NCI-H2029 (cell line): ENCODE results near the gene IL1RAP.
"Not testable (repeated sequence)": the region's sequence is repeated elsewhere in the genome, so short reads cannot be mapped to it uniquely, and the experiment has no call there.

Experiments
- DNase-seq: peaks from one replicate; lab custom pipeline; 2025; lab: John Stamatoyannopoulos, UW

The IL1RAP gene, protein sequence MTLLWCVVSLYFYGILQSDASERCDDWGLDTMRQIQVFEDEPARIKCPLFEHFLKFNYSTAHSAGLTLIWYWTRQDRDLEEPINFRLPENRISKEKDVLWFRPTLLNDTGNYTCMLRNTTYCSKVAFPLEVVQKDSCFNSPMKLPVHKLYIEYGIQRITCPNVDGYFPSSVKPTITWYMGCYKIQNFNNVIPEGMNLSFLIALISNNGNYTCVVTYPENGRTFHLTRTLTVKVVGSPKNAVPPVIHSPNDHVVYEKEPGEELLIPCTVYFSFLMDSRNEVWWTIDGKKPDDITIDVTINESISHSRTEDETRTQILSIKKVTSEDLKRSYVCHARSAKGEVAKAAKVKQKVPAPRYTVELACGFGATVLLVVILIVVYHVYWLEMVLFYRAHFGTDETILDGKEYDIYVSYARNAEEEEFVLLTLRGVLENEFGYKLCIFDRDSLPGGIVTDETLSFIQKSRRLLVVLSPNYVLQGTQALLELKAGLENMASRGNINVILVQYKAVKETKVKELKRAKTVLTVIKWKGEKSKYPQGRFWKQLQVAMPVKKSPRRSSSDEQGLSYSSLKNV

DNA sequence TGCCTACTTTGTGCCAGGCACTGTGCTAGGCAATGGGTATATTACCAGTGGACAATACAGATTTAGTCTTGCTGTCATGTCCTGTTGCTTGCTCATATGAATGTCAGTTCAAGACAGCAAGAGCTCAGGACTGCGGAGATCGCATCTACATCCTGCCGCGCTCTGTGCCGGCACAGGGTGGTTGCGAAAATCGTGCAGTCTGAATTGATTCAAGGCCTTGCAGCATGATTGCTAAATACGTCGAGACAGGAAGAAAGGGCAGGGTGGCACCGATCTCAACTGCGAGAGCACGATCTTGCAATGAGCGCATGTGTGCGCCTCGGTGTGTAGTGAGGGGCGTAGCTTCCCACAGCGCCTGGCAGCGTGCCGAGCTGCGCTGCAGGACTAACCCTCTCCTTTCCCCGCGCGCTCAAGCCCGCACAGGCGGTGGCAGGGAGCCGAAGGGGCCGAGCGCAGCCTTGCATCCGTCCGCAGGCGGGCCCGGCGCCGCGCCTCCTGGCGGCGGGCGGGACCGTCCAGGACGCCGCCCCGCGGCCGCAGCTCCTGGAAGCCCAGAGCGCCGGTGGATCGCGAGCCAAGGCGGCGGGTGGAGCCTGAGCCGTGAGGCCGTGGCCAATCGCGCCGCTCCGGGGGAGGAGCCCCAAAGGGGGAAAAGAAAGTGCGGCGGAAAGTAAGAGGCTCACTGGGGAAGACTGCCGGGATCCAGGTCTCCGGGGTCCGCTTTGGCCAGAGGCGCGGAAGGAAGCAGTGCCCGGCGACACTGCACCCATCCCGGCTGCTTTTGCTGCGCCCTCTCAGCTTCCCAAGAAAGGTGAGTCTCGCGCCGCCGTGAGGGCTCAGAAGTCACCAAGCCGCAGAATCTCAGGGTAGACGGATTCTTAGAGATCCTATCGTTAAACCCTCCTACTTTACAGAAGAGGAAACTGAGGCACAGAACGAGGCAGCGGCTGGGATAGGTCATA is at the start of gene IL1RAP:
IL1RAP (plus strand) TSS at position 677 of the 962 bp plus-strand sequence. CDS start 50,205 bp downstream, outside the sequence.
- peak; percentile 41 for DNase-seq

DNA sequence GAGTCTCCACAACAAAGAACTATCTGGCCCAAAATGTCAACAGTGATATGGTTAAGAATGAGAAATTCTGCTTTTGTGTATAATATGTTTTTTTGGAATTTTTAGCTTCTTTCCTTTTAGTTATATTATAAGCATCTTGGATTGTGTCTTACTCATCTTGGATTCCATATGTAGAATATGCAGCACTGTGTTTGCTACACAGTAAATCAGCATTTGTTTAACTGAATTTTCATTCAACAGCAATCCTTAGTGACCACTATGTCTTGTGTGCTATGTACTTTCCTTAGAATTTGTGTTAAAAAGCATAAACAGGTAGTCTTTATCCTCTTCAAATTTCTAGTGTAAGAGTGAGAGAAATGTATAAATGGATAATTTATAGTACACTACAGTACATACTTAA is 46.0 kb upstream of the IL1RAP start:
- DNase-seq = no peak

DNA sequence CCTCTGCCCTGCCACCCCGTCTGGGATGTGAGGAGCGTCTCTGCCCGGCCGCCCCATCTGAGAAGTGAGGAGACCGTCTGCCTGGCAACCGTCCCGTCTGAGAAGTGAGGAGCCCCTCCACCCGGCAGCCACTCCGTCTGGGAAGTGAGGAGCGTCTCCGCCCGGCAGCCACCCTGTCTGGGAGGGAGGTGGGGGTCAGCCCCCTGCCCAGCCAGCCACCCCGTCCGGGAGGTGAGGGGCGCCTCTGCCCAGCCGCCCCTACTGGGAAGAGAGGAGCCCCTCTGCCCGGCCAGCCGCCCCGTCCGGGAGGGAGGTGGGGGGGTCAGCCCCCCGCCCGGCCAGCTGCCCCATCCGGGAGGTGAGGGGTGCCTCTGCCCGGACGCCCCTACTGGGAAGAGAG is 40.6 kb upstream of the IL1RAP start:
- DNase-seq = not testable (repeated sequence)

DNA sequence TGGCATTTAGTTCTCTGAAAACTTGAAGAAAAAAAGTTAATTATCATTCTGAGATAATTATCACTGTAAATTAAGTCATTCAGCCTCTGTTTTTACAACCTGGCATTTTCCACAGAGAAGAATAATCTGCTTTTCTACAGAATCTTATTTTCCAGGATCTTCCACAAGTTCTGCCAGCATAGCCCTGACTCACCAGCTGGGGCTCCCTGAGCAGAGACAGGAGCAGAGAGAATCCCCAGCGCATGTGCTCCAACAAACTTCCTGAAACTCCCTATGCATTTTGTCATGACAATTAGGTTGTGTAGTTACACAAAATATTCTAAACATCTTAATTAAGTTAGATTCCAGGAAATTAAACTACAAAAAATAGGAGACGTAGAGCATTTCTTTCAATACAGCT is 32.1 kb upstream of the IL1RAP start:
- no peak for DNase-seq

DNA sequence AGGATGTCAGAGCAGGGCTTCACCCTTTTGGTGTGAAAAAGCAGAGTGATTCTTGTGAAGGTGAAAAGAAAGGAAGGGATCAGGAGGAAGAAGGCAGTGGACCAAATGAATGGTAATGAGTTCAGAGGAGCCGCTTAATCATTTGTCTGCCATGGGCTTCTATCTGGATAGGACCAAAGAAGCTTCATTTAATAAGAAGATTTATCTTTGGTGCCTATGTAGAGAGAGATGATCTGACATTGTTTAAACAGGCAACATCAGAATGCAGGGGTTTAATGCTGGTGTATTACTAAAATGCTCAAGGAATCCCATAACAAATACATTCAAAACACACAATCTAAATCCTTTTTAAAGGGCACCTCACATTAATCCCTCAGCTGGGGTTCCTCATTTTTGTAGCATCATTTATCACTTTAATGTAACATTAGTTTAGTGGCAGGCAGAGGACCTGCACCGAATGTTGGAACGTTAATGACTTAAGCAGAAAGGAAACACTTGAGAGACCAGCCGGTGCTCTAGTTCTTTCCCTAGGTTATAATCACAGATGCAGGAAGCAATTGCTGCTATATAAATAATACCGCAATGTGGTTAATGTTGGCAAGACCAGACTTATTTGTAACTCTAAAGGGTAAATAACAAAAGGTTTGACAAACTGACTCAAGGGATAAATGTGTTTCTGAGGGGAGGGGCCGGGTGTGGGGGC is 27.9 kb upstream of the IL1RAP start:
- no peak for DNase-seq

DNA sequence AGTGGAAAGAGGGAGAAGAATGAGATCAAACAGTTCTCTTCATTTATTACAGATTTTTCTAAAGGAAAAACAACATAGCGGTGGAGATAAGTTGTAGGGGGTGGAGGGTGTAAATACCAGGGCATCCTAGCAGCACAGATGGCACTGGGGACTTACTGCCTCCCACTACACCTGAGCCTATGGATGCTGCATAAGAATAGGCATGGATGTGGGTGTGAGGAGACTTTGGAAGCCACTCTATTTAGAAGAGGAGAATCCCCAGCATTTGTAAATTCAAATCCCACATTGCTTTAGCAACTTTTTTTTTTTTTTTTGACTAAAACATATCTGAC is 27.4 kb upstream of the IL1RAP start:
- no peak for DNase-seq

DNA sequence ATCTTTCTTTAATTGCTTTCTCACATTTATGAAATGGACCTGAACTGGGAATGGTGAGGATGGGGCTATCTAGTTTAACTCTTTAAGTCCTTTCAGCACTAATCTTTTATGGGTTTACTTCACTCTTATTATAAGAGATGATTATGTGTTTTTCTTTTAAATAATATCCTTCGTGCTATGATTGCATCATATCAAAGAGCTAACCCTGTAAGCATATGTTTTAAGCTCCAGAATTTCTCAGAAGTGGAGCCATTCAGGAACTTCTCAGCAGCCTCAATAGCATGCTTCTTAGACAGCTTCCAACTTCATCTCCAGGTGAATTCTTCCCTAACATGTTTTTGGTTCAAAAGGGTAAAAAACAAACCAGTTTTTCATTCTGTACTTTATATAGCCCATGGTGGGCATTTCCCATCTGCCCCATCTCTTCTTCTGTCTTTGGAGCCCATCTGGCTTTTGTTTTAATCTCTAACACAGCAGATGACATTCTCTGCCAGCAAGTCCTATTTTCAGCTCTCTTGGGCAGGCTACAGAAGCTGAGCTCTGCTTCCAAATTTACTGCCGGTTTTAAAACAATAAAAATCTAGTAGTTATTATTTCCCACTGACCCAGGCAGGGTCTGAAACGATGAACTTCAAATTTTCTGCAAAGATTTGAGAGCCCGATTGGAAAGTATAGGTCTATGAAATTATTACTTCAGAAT is 26.8 kb upstream of the IL1RAP start:
- no peak for DNase-seq

DNA sequence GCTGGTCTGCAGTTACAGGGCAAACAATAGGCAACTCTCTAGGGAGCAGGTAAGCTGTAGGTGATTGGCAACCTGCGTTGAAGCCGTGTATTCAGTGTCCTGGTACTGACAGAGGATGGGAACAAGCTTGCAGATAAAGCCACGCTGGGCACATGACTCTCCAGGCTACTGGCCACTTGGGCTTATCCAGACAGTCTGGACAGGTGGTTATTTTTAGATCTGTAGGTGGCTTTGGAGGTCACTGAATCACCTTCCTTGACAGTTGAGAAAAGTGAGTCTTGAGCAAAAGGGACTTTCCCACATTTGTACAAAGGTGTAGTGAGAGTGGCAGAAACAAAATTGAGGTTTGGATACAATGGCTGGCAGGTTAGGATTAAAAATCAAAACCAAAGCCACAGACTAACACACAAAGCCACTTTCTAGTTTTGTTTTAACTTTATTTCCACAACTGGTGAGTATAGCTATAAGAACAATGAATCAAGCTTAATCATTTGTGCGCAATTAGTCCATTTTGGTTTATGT is 22.3 kb upstream of the IL1RAP start:
- no peak for DNase-seq

DNA sequence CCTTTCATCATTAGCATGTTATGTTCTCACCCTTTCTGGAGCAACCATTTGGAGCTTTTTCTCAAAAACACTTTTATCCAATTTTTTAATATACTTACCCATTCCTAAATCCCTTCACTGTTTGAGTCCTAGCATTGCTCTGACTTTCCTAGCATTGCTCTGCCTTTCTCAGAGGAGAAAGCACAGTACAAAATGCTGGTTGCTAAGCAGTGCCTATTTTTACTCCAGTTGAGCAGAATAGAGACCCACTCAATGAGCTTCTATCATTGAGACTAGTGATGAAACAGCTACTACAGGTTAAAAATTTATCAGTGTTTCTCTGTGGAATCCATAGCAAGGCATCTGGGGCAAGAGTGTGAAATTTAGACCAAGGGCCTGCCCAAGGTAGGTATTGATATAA is 21.8 kb upstream of the IL1RAP start:
- DNase-seq = no peak

DNA sequence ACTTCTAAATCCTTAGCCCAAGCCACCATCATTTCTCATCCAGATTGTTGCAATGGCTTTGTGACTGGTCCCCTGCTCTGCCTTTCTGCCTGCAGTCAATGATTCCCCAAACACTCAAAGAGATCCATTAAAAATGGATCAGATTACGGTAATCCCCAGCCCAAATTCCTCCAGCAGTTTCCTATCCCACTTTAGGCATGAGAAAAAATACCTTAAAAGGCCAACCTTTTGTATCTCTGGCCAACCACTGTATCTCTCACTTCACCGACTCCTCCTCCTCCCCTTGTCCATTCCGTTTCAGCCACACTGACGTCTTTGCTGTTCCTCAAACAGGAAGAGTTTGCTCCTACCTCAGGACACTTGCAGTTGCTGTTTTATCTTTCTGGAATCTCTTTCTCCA is 20.9 kb upstream of the IL1RAP start:
- DNase-seq = no peak

DNA sequence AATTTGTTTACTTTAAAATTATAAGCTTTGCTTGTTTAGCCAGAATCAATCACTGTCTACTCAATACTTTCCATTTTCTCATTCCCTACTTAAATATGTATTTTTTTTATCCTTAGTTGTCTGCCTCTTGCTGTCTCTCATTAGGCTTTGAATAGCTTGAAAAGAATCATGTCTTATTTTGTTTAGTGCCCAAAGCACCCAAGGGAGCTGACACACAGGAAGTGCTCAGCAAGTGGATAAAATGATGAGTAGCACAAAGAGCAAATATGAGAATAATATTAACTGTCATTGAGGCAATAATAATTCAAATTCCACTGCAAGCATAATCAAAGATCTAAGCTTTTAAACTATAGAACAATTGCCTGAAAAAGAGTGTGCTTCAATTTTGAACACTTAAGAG is 19.0 kb upstream of the IL1RAP start:
- no peak for DNase-seq

DNA sequence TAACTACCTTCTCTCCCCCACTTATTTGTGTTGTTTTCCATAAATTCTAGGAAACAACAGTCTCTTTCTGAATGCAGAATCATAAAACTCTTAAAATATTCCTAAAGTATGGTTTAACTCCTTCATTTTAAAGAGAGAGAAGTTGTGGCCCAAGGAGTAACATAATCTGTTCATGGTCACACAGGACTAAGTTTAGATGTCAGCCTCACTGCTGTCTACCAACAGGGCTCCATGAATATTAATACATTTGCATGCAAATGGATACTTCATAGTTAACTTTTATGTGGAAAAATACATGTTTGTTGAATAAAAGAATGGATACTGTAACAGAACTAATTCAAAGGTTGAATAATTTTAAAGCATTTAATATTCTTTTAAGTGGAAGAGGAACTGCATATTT is 18.5 kb upstream of the IL1RAP start:
- no peak for DNase-seq

DNA sequence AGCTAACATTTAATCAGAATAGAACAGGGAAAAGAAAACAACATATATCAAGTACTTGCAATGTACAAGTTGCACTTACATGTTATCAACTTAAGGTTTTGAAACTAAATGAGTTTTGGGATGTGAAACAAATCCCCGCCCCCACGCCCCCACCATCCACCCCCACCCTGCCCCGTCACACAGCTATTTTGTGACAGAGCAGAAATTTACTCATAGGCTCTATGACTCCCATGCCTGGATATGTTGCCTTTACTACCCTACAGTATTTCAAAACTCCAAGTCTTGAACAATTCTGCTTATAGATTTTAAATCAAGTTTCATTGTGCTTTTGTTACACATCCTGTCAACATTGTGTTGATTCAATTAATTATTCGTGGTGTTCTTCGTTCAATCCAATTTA is 18.1 kb upstream of the IL1RAP start:
- DNase-seq = no peak

DNA sequence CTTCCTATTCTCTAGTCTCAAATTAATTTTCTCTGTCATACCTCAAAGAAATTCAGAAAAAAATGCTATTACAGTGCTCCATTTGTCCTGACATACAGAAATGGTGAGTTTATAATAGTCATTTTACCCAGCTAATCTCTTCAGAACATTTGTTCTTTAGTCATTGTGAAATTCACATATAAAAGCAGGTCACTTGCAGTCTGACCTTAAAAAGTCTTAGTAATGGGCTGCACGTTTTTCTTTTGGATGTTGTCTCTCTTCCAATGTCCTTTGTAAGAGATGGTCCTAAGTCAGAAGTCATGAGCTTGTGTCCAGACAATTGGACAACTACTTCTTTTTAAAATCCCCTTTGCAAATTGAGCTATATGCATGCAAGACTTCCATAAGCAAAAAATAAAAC is 17.0 kb upstream of the IL1RAP start:
- no peak for DNase-seq

DNA sequence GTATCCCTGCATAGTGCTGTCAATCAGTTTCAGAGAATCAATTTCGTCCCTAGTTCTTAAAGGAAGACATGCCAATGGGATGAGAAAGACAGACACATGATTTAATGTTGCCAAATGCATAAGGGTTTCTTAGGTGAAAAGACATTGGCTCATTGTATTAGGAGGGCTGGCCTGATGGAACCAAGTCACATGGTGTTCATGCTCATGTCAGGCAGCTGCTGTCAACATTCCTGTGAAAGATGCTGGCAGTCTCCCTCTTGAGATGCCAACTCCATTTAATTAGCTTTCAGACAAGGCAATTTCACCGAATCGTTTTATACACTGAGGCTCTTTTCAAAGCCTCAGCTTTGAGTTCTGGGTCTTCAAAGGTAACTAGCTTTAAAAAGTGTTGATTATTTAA is 16.1 kb upstream of the IL1RAP start:
- no peak for DNase-seq

DNA sequence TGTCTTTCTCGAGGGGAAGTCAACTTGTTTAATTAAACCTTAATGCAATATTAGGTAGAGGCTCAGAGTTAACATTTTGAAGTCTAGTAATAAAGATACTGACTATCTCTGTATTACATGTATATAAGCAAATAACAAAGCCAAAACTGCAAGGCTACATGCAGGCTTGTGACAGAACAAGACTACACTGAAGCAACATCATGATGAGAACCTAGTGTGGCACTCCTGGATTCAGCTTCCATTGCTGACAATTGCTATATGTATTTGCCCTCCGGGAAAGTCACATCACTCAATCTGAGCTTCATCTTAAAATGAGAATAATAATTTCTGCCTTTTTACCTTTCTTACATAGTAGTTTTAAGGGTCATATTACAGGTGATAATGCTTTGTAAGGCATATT is 15.6 kb upstream of the IL1RAP start:
- no peak for DNase-seq

DNA sequence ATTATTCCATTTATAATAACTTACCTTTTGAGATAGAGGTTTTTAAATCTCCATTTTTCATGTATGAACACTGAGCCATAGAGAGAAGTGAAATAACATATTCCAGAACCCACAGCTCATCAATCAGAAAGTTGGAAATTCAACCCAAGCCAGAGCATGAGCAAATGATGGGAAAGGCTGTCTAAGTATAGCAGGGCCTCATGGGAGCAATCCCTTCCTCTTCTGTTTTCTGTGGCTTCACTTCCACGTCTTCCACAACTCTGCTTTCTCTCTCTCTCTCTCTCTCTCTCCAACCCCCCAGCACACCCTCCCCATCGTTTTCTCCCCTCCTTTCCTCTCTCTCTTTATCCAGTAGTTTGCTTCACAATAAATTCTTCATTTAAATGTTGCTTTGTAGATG is 14.8 kb upstream of the IL1RAP start:
- no peak for DNase-seq

DNA sequence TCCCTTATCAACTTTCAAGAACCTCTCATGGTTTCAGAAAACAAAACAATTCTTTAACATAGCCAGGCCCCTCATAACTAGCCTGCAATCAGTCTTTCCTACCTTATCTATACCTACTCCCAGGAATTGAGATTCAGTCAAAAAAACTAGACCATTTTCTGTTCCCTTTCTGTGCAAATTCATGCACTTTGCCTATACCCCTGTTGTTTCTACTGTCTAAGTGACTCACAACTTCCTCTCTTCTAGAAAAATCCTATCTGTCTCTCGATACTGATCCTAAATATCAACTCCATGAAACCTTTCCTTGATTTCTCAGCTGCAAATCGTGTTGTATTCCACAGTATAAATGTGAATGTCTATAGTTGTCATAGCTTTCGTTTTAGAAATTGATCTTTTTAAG is 10.9 kb upstream of the IL1RAP start:
- no peak for DNase-seq

DNA sequence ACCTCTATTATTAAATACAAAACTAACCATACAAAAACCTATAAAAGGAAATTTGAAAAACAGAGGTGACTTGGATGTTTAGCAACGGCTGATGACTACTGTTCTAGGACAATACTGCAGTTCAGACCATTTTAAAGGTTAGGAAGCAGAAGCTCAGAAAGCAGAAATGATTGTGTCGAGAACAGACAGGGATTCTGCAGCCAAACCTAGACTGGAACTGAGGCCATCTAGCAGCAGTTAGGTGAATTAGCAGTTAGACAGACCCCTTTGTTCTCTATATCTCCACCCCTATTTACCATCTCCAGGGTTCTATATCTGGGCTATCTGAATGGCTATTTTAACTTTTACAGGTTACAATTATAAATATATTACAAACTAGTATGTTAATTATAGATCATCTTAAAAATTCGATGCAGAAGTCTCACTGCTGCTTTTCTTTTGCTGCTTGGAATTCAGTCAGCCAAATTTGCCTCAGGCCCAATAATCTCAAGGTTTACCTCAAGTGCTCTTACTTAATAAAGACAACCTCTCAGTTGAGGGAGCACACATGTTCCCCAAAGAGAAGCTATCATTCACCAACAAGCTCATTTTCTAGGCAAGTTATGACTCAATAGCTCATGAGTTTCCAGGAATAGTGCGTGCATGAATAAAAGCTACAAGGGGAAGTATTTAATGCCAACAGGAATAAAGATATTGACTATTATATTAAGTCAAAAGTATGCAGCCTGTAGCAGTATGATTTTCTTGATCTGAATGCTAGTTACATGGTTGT is 9.3 kb upstream of the IL1RAP start:
- DNase-seq = no peak

DNA sequence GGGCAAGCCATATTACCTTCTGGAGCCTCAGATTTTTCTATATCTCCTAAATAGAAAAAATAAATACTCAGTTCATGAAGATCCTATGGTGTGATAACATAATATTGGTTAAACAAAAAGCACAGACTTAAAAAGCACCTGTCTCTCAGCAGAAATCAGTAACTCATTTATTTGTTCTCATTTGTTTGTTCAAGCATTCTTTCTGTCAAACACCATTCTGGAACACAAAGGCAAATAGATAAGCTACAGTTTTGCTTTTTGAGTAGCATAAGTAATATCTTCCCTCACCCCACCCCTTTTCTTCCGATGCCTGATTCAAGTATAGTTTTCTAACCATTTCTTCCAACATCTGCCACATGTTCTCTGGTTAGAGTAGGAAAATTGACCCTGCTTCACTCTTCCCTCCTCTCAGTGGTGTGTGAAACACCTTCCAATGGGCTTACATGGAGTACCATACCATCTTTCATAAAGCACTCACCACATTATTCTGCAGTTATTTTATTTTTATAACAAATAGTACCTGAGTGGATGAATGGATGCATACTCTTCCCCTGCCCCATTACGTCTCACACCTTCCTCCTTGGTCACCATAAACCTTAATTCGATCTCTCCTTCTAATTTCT is 8.4 kb upstream of the IL1RAP start:
- DNase-seq = no peak
